GM12878 (cell line): ENCODE data around the gene SLC22A12.

Source experiments
- ATF2 ChIP-seq: IDR thresholded peaks from 2 replicates; pipeline ENCODE4 v1.6.1; 2012; ENCODE audit warnings: low read length, inconsistent platforms
- BCL11A ChIP-seq: IDR thresholded peaks from 2 replicates; pipeline ENCODE4 v1.6.1; 2011; ENCODE audit warnings: low read depth, low read length
- CBX3 ChIP-seq: fragments of 200-600 bp; sonication (generic); IDR thresholded peaks from 2 replicates; pipeline ENCODE4 v1.6.1; 2016; ENCODE audit warnings: low read depth, borderline replicate concordance
- CHD2 ChIP-seq: IDR thresholded peaks from 2 replicates; pipeline ENCODE4 v1.6.1; 2011; ENCODE audit warnings: low read depth, low read length, improper control_type of control experiment, borderline replicate concordance
- CTCF ChIP-seq, 3 experiments: IDR thresholded peaks in 2 of 3; conservative IDR thresholded peaks in 1 of 3; 2 replicates each; pipeline ENCODE4 v1.5.1; 2011; ENCODE audit warnings: low read depth in 3 of 3, low read length in 3 of 3, mild to moderate bottlenecking in 3 of 3, control low read depth in 2 of 3, moderate library complexity in 2 of 3, inconsistent platforms in 1 of 3, mixed read lengths in 1 of 3; ENCODE audit not compliant: control insufficient read depth in 2 of 3, insufficient read depth in 1 of 3; ENCODE audit errors: extremely low read depth in 1 of 3
- EP300 ChIP-seq, 2 experiments: fragments of 150-350 bp in 1 of 2; IDR thresholded peaks; 2 replicates each; pipeline ENCODE4 v1.6.1; 2011 to 2012; ENCODE audit warnings: low read depth in 2 of 2, low read length in 2 of 2, borderline replicate concordance in 1 of 2, improper control_type of control experiment in 1 of 2, inconsistent platforms in 1 of 2; ENCODE audit not compliant: control insufficient read depth in 1 of 2
- RAD21 ChIP-seq: IDR thresholded peaks from 2 replicates; pipeline ENCODE4 v1.6.1; 2011; ENCODE audit warnings: mild to moderate bottlenecking, low read depth, low read length, moderate library complexity; ENCODE audit not compliant: insufficient read depth
- TF ChIP-seq, protein P1 (sequence below): IDR thresholded peaks from 2 replicates; pipeline ENCODE4 v1.6.1; 2011; ENCODE audit warnings: mild to moderate bottlenecking, low read depth, low read length, moderate library complexity; ENCODE audit not compliant: insufficient replicate concordance
- TF ChIP-seq, protein P2 (sequence below): IDR thresholded peaks from 2 replicates; pipeline ENCODE4 v1.6.1; 2011; ENCODE audit warnings: borderline replicate concordance, low read depth, mild to moderate bottlenecking, moderate library complexity, low read length; ENCODE audit not compliant: insufficient read depth, poor library complexity, severe bottlenecking

DNA sequence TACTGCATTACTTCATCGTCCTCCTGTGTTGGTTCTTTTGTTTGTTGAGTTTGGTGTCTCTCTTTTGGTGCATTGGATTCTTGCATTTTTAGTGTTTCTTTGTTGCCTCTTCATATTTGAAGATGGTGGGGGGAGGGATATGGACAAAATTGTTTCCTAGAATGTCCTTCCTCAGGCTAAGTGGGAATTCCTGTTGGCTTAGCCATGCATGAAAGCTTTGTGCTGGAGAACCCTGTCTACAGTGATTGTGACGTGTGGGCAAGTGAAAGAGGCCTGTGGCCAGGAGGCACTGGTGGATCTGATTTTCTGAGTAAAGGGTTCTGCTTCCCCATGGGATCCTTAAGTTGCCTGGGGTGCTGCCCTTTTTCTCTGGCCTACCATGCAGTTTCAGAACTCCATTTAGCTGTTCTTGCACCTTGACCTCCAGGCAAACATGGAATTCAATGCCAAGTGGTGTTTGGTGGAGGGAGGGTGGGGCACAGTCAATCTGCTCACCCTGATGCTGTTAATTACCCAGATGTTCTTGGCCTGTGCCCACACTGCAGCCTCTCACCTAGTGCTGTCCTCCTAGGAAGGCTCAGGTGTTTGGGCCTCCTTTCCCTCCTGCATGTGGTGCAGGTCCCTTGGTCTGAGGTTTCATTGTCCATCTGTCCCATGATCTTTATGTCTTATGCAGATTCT lies 46.3 kb upstream of the SLC22A12 start:
- TF ChIP-seq ATF2 = no peak
- no peak for TF ChIP-seq EP300 (IDR thresholded peaks at IDR 0.05; ENCODE audit: borderline replicate concordance in 1 of 2, control insufficient read depth in 1 of 2, low read depth in 2 of 2, low read length in 2 of 2)
- TF ChIP-seq, protein P1, sequence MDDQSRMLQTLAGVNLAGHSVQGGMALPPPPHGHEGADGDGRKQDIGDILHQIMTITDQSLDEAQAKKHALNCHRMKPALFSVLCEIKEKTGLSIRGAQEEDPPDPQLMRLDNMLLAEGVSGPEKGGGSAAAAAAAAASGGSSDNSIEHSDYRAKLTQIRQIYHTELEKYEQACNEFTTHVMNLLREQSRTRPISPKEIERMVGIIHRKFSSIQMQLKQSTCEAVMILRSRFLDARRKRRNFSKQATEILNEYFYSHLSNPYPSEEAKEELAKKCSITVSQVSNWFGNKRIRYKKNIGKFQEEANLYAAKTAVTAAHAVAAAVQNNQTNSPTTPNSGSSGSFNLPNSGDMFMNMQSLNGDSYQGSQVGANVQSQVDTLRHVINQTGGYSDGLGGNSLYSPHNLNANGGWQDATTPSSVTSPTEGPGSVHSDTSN = no peak
- TF ChIP-seq CBX3 = no peak
- no peak for TF ChIP-seq CTCF (IDR thresholded peaks at IDR 0.05 in 2 of 3, conservative IDR thresholded peaks at IDR 0.05 in 1 of 3; ENCODE audit: control insufficient read depth in 2 of 3, extremely low read depth in 1 of 3, insufficient read depth in 1 of 3, low read depth in 3 of 3, low read length in 3 of 3)
- TF ChIP-seq RAD21 = no peak
- no peak for TF ChIP-seq BCL11A
- TF ChIP-seq, protein P2, sequence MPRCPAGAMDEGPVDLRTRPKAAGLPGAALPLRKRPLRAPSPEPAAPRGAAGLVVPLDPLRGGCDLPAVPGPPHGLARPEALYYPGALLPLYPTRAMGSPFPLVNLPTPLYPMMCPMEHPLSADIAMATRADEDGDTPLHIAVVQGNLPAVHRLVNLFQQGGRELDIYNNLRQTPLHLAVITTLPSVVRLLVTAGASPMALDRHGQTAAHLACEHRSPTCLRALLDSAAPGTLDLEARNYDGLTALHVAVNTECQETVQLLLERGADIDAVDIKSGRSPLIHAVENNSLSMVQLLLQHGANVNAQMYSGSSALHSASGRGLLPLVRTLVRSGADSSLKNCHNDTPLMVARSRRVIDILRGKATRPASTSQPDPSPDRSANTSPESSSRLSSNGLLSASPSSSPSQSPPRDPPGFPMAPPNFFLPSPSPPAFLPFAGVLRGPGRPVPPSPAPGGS = no peak
- TF ChIP-seq CHD2 = no peak
